ENCODE data around the gene NTMT1. TPM values are rescaled to one million over a fixed set of nuclear protein-coding genes. Genes with fewer than 3 reads are reported as not detected.

NTMT1 gene
- total and polyA plus RNA-seq, 9 of the 15 experiments (the other 6 are each of a cell fraction or from before 2014, with no cell fraction given): 42.1 to 116 (median 74.7) TPM

- TF ChIP-seq ZNF318 (IDR thresholded peaks at IDR 0.05; ENCODE audit: borderline replicate concordance in 1 of 2, low read depth in 1 of 2) (no peak), DDX20 (tag; IDR thresholded peaks at IDR 0.05; ENCODE audit: low read depth) (no peak), ZNF263 (CRISPR knock-in tag; IDR thresholded peaks at IDR 0.05; ENCODE audit: borderline replicate concordance) (no peak), HDAC6 (IDR thresholded peaks at IDR 0.05; ENCODE audit: low read depth, low read length) (no peak), ZKSCAN3 (CRISPR knock-in tag; IDR thresholded peaks at IDR 0.05) (no peak)
Measured at GRCh38 chr9:129585352-129585751, 40.6 kb upstream of the NTMT1 start (continued).

Data from K562 (cell line).